Measurements from ENCODE around the gene MEIS1. TPM values are rescaled to one million over a fixed set of nuclear protein-coding genes. Genes with fewer than 3 reads are reported as not detected.
"Not testable (repeated sequence)": the region's sequence is repeated elsewhere in the genome, so short reads cannot be mapped to it uniquely, and the experiment has no call there.

MEIS1 gene
- total RNA-seq, 2 donors from 2014 or later: 10.0 to 38.9 TPM

DNA sequence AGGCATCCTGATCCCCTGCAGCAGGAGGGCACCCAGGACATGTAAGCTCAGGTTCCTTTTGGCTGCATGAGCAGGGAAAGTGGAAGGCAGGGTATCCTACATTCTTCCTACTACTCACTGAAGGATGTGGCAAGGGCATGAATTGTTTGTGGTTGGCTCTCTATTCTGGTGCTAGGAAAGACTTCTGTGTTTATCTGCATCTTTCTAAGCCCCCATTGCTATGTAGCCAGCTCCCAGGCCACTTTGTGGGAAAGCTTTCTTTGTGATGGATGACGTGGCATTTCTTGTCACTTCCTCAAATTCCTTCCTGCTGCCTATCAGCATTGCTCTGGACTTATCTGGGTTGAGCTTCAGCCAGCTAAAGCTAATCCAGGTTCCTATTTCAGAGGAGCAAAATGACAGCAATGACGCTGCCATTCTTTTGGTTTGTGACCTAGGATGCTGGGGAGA, 46.2 kb downstream of the MEIS1 start:
- DNase-seq (no peak), ATAC-seq (no peak)
- intact Hi-C loops (cut with DNase I, micrococcal nuclease): no loop called here

DNA sequence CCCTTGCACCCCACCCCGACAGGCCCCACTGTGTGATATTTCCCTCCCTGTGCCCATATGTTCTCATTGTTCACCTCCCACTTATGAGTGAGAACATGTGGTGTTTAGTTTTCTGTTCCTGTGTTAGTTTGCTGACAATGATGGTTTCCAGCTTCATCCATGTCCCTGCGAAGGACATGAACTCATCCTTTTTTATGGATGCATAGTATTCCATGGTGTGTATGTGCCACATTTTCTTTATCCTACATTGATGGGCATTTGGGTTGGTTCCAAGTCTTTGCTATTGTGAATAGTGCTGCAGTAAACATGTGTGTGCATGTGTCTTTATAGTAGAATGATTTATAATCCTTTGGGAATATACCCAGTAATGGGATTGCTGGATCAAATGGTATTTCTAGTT, 50.3 kb downstream of the MEIS1 start:
- intact Hi-C loops (cut with DNase I, micrococcal nuclease); DNase-seq; ATAC-seq: not testable (repeated sequence)

DNA sequence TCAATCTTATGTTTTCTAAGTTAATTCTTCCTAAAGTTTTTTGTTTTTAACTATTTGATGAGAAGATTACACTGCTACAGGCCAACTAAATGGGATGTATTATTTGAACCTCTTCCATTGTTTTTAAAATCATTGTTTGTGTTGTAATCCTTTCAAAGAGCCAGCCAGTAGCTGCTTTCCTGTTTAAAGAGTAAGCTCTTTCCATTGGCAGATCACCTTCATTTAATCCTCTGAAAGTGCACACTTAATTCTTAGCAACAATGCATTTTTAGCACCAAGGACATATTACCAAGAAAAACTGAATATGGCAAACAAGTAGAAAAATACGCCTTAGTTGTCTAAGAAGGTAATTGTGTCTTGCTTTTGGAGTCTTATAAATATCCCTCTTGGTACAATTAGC, 54.0 kb downstream of the MEIS1 start:
- no peak for ATAC-seq
- intact Hi-C loops (cut with DNase I, micrococcal nuclease): no loop called here
- DNase-seq: no peak

DNA sequence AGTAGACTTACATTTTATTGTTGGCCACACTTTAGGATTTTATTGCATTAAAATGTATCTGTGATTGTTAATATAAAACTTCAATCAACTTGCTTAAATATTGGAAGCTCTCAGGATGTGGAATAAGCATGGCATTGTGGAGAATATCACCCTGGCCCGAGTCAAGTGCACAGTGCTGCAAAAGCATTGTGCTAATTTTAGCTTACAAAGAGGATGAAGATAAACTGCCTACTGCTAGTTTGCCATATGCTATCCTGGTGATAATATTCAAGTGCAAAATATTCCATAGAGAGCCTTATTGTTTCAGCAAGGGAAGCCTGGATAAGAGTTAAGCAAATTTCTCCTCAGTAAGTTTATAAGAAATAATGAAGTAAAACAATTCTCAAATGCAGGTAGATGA, 54.5 kb downstream of the MEIS1 start:
- ATAC-seq (no peak), DNase-seq (no peak)
- intact Hi-C loops (cut with DNase I, micrococcal nuclease): no loop called here

DNA sequence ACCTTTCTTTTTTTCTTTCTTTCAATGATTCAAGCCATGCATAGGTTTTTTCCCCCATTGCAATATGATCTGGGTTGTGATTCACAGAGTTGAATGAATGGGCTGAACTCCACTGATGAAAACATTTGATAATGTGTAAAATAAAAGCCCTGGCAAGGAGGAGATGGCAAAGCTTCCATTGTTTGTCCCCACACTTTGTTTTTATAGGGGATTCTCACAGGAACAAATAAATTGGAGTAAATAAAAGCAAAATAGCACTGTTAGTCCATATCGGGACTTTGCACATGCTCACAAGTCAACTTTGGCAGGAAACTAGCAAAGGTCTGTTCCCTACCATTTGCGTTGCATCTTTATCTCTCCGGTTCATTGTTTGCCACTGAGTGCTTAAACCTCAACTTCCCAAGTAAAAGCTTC, 55.7 kb downstream of the MEIS1 start:
- ATAC-seq: no peak

DNA sequence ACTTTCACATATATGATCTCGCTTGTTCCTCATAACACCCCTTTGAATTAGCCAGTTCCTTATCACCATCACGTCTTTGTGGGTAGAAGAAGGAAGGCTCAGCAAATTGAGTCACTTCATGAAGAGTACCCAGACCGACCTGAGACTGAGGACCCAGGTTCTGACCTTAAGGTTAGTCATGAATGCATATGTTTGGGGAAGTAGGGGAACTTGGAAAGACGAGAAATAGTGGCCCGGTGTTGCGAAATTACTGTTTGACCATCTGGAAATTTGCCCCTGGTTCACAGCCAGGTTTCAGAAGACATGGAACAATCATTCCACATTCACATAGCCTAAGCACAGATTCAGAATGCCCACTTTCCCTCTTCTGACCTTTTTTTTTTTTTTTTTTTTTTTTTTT, 59.8 kb downstream of the MEIS1 start:
- ATAC-seq (no peak), DNase-seq (peak in 1 of 2 donors; percentile 26)
- intact Hi-C loops (cut with DNase I, micrococcal nuclease): no loop called here

More for the DNA sequence above, 55.7 kb downstream of the MEIS1 start:
- intact Hi-C loops (cut with DNase I, micrococcal nuclease): no loop called here
- DNase-seq: no peak

DNA sequence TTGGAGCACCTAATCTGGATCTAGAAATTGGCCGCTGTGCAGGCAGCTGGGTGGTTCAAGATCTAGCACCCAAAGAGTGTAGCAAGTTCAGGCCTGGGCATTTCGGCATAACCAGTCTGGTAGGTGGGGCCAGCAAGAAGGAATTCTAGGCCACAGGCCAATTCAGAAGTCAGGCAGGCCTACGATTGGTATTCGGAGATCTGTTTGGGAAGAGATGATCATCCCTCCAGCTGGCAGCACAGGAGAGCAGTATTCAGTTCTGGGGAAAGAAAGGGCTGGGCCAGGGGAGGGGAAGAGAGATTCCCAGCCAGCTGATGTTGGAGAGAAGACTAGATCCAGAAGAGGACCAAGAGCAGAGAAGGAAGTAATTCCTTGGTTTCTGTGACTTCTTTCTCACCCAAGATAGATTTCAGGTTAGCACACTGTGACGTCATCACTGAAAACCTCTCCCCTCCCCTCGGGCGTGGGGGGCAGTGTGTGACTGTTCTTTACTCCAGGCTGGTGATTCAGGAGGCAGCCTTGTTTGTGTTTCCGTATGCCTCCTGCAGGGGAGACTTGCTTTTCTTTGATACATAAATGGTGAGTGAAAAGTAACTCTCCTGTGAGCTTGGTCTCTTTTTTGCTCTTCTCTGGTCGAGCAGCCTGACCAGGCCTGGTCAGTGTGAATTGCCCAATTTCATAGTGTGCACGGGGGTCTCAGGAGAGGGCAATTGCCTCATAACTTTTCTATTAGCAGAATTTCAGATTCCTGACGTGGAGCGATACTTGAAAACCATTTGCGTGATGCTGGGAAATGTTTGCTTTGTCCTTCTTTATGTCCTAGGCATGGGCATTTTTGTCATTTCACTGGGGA, 61.1 kb downstream of the MEIS1 start:
- intact Hi-C loops (cut with DNase I, micrococcal nuclease): no loop called here
- no peak for DNase-seq
- ATAC-seq: no peak

DNA sequence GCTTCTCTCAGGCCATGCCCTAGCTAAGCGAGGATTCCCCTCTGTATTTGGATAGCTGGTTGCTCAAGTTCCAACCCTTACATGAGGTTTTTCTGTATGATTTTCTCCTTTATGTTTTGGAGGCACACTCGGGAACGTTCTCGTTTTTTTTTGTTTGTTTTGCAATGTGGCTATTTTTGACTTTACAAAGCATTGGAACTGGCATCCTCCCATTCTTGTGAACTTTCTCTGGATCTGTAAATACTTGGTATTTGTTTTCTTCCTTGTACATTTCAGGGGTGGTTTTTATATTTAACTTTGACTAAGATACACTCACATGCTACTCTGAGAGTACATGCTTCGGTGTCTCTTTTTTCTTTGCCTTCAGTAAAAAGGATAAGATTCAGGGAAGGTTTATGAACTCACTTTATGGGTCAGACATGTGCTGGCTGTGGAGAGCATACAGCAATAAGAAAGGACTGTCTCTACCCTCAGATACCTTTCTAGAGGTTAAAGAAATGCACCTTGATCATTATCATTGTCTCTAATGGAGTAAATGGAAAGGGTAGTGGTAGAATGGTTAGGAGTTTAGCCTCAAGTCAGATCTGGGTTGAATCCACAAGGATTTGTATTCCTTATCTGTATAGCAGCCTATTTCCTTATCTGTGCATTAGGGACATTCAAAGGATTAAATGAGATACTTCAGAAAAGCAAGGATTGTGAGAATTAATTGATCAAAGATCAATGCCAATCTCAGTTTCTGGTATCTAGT, 61.9 kb downstream of the MEIS1 start:
- intact Hi-C loops (cut with DNase I, micrococcal nuclease): no loop called here
- ATAC-seq: no peak
- no peak for DNase-seq

DNA sequence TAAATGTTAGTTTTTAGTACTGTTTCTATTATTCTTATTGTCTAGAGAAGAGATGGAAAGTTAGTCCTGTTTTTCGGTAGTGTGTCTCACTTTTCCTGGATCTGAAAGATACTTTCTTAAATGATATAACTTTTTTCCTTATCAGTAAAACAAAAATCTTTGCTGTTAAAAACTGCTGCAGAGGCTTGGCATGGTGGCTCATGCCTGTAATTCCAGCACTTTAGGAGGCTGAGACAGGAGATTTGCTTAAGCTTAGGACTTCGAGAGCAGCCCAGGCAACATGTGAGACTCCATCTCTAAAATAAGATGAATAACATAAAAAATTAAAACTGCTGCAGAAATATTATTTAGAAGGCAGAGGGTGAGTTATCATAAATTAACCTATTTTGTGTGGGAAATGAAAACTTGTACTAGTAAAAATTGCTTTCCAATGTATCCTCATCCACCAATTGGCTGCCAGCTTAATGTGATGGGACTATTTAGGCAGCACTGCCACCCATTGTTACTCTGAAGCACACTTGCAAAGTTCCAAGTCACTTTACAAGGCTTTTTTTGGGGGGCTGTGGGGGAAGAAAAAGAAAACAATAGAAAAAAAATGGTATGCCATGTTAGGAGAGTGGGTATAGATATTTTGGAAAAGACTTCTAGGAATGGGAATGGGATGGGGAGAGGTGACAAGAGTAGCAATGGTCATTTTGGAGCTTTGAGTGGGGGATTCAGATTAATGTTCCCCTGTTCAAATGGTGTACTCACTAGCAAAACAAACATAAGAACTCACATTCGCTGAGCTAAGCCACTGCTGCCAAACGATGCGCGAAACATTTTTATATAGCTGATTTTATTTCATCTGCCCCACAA, 62.7 kb downstream of the MEIS1 start:
- DNase-seq: no peak
- intact Hi-C loops (cut with DNase I, micrococcal nuclease): no loop called here
- ATAC-seq: no peak

DNA sequence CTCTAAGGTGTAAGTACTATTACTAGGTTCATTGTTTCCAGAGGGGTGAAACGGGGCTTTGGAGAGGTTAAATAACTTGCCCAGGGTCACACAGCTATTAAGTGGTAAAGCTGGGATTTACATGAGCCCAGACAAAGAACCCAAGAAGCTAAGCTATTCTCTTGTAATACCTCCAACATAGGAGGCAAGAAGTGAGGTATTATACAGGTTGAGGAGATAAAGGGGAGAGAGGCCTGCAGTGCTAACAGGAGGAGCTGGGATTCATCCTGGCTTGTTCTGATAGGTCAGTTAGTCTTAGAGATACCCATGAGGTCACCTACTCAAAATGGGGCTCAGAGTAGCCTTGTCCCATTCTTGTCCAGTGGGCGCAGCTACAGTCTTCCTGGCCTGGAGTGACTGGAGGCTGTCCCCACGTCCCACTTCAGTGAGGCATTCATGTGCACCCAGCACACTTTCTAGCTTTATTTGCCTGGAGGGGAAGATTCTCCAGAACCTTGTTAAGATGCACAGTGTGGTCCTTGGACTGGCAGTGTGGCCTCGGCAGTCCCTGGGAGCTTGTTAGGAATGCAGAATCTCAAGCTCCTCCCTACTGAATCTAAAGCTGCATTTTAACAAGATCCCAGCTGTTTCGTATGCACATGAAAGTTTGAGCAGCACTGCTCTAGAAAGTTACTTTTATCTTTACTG, 63.5 kb downstream of the MEIS1 start:
- intact Hi-C loops (cut with DNase I, micrococcal nuclease): no loop called here
- ATAC-seq (no peak), DNase-seq (no peak)

DNA sequence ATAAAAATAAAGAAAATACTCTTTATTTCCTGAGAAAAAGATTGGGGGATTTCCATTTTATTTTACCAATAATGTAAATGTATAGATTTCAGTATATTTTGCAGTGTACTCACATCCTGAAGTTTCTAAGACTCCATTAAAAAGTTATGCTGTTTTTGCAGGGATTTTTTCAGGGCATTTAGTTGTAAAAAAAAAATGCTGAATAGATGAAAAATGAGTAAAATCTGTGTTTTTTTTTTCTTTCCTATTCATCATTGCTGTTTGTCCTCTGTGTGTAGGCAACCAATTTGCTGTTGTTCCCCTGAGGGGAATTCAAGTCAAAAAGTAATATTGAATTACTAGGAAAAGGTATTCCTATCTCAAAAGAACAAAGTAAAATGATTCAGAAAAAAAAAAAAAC, 66.3 kb downstream of the MEIS1 start:
- ATAC-seq (no peak), DNase-seq (no peak)
- intact Hi-C loops (cut with DNase I, micrococcal nuclease): no loop called here

DNA sequence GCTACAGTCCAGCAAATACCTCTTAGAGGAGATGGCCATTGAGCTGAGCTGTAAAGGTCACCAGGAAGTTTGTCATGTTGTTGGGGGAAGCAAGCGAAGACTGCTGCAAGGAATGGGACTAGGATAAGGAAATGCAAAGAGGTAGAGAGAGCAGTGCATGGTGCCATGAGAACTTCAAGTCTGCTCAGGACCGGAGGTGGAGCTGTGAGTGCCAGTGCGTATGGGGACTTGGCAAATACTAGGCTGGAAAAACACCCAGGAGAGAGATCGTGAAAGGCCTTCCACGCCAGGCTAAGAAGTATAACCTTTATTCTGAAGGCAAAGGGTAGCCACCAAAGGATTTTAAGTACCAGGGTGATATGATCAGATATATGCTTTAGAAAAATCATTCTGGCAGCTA, 71.3 kb downstream of the MEIS1 start:
- no peak for ATAC-seq
- no peak for DNase-seq
- intact Hi-C loops (cut with DNase I, micrococcal nuclease): no loop called here

DNA sequence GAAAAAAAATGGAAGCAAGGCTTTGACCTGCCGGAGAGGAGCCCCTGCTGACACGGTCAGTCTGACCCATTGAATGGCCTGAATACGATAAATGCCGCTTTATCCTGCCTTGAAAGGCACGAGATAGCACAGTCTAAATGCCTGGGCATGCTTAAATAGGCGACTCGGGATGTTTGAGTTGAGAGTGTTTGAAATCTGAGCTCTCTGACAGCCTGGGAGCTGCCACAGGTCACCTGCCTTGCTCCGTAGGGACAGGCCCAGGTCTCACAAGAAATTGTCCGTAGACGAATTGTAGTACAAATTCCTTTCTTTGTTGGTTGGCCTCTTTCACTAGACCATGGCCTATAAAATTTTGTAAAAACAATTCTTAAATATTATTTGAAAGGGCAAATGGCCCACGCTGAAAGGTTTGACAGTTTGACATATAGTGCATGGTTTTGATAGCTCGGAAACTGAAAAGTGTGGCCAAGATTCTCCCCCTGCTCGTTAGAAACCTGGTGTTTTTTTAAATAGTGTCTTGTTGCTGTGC, 72.8 kb downstream of the MEIS1 start:
- intact Hi-C loops (cut with DNase I, micrococcal nuclease): no loop called here
- DNase-seq (no peak), ATAC-seq (no peak)

DNA sequence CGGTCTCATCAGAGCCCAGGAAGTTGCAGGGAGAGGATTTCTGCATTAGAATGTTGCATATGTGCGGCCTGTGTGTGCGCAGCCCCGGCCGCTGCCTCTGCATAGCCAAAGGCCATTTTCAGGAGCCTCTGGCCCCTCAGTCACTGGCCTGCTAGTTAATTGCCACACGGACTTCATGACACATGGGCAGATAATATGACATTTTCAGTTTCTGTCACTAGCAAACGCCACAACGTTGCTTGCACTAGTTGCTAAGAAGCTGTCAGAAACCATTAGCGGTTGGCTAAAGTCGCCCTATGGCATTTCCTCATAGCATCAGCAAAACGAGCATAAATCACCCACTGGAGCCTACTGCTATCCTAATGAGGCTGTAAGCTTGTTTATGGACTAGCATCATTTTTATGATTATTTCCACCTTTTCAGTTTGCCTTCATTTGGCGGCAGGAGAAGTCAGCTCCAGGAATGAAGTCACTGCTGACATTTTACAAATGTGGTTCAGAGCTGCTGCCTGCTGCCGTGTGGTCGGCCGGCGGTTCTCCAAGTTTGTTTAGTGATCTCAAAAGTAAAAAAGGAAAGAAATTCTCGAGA, 73.7 kb downstream of the MEIS1 start:
- ATAC-seq: no peak
- intact Hi-C loops (cut with DNase I, micrococcal nuclease): no loop called here
- DNase-seq: no peak

DNA sequence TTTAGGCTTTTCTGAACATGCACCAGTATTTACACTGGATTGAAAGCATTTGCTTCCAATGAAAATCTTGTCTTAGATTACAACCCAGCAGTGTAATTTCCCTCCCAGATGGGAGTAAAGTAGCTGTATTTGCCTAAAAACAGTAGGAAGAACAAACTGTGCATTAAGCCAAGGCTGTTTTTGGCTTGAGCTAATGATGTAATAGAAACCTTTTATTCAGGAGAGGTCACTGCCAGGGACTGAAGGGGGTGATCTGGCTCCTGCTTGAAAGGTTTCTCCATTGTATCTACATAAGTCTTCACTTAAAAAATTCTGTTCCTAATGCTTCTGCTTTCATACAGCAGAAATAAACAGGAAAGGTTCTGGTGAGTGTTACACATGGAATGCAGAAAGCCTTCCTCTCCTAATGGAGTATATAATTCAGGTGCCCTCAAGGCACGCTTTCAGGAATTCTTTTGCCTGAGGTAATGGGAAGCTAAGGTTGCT, 74.4 kb downstream of the MEIS1 start:
- ATAC-seq (no peak), DNase-seq (no peak)
- intact Hi-C loops (cut with DNase I, micrococcal nuclease): no loop called here

DNA sequence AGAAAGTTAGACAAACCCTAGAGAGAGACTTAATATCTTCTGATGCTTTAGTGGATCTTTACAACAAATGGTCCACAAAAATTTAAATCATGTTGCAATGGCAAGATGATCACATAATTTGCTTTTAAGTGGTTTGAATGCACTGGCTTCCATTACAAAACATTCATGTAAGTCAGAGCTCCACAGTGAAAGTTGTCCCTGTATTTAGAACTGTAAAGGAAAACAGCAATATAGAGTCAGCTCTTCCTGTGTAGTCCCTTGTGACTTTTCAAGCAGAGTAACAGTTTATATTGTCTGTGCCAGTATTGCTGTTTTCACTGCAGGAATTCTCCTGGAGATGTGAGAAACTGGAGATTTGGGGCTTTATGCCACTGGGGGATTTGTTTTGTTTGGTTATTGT, 77.7 kb downstream of the MEIS1 start:
- DNase-seq (no peak), ATAC-seq (no peak)
- intact Hi-C loops (cut with DNase I, micrococcal nuclease): no loop called here

DNA sequence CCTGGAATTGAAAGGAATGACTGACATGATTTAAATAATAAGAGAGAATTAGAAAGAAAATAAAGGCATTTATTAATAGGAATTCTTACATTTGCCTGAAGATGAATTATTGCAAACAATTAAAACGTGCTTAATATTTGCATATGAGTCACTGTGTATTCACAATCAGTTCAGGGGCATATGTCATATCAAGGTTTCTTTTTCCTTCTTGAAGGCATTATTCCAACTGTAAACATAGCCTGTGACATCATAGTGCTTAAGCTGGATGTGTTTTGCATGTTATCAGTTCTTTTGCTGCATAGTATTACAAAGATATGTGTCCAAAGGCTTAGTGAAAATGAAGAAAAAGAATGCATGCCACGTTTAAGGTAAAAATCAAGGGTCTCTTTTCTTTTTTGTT, 80.8 kb downstream of the MEIS1 start:
- no peak for ATAC-seq
- intact Hi-C loops (cut with DNase I, micrococcal nuclease): no loop called here

DNA sequence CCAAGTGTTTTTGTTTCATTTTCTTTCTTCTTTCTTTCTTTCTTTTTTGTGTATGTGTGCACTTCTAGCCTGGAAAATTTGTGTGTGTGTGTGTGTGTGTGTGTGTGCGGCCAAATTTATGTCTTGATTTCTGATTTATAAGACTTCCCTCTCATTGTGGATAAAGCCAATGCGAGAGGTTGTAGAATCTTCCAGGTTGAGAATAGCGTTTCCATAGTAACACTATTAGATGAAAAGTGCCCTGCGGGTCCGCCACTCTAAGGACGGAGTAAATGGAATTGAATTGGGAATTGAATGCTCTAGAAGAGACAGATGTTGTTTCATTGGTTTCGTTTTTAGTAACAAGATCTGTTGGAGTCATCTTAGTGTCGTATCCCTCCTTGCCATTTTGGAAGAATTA, 81.6 kb downstream of the MEIS1 start:
- intact Hi-C loops (cut with DNase I, micrococcal nuclease): no loop called here
- ATAC-seq (no peak), DNase-seq (no peak)

More for the DNA sequence above, 80.8 kb downstream of the MEIS1 start:
- no peak for DNase-seq
